ENCODE data around the gene RAN.
A peak's percentile ranks its signal among the peaks of the same experiment; 100 is the strongest.
"Not testable (repeated sequence)": the region's sequence is repeated elsewhere in the genome, so short reads cannot be mapped to it uniquely, and the experiment has no call there.

Gene RAN

GRCh38 chr12:130878193-130879185 is 6.6 kb downstream of the RAN start:
- DNase-seq (ENCODE audit: low spot score): no peak

DNA sequence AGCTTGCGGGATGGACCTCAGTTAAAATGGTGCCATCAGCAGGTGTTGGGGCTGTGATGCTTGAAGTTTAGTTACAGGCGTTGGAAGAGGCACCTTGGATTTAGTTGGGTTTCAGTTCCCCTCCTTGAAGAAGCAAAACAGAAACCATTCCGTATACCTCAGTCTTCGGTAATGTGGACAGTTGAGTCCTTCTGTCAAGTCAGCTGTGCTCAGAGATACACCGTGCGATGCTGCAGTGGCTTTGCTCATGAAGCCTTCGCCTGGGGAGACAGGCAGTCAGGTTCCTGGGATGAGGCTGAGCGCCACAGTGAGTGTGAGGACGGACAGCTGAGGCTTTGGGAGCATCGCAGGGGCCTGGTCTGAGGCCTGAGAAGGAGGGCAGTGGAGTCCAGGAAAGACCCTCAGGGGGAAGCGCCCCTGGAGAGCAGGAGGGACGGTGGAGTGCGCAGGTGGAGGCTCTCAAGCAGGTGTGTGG is 7.4 kb downstream of the RAN start:
- no peak for DNase-seq (ENCODE audit: low spot score)

DNA sequence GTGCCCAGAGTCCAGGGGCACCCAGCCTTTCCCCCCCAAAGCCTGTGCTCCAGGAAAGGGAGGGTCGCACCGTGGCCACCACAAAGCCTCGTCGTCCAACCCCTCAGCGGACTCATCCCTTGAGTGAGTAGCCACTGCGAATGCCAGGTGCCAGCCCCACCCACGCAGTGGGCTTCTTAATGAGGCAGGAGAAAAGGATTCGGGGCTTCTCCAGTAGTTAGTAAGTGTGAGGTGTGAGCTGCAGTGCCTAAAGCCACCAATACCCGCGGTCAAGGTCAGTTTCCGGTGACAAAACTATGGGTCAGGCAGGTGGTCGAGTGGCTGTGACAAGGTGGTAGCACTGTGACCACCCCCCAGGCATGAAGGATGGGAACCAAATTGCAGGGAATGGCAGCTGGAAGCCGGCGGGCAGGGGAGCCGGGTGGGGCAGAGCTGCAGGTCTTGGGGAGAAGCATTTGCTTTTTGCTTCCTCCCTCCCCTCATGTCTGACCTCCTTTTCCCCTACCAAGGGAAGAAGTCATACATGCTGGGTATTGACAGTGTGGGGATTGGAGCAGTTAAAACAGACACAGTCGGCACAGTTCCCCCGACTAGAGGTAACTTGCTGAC is 8.0 kb downstream of the RAN start:
- DNase-seq (ENCODE audit: low spot score): no peak

DNA sequence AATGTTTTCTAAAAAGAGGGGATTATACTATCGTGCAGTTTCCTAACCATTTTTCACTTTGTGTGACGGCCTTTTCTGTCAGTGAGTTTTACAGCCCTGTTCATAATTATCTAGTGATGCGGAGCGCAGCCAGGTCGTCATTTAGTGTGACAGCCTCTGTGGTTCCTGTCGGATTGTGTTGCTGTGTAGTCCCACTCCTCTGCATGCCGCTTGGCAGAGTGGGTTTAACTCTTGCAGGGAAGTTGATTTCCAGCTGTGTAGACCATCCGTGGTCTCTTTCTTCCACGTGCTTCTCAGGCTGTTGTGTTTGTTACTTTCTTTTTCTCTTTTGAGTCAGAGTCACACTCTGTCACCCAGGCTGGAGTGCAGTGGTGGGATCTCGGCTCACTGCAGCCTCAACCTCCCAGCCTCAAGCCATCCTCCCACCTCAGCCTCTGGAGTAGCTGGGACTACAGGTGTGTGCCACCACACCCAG is 8.6 kb downstream of the RAN start:
- no peak for DNase-seq (ENCODE audit: low spot score)

DNA sequence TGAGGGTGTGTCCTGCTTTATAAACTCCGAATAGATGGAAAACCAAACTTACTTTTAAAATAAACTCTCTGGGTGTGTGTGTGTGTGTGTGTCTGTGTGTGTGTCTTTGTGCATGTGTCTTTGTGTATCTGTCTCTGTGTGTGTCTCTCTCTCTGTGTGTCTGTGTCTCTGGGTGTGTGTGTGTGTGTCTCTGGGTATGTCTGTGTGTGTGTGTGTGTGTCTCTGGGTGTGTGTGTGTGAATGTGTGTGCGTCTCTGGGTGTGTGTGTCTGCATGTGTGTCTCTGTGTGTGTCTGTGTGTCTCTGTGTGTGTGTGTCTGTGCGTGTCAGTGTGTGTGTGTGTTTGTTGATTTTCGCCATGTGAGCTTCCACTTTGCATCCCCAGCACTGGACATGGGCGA is 9.2 kb downstream of the RAN start:
- no peak for DNase-seq (ENCODE audit: low spot score)

DNA sequence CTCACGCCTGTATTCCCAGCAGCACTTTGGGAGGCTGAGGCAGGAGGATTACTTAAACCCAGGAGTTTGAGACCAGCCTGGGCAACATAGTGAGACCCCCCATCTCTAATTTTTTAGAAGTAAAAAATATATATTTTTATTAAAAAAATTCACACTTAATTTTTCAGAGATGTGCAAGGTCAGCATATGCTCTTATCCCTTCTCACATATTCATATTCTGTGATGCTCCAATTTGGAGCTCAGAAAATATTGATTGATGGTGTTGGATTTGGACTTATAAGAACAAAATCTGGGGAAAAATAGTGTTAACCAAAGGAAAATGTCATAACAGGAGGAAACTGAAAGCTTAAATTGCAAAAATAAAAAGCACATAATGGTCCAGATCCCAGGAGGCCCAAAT is 9.7 kb downstream of the RAN start:
- DNase-seq (ENCODE audit: low spot score): no peak

DNA sequence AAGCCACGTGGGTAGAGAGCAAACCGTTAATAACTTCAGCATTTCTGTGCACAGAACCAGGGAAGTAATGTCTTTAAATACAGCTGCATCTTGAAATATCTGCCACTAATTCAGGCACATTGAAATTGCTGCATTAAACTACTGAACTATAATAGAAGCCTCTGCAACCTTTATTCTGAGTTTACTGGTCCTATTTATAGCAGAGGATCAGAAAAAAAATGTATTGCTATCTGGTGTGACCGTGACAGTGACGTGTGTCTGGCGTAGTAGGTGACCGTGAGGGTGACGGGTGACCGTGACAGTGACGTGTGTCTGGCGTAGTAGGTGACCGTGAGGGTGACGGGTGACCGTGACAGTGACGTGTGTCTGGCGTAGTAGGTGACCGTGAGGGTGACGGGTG is 15.3 kb downstream of the RAN start:
- not testable (repeated sequence) for DNase-seq (ENCODE audit: low spot score)

DNA sequence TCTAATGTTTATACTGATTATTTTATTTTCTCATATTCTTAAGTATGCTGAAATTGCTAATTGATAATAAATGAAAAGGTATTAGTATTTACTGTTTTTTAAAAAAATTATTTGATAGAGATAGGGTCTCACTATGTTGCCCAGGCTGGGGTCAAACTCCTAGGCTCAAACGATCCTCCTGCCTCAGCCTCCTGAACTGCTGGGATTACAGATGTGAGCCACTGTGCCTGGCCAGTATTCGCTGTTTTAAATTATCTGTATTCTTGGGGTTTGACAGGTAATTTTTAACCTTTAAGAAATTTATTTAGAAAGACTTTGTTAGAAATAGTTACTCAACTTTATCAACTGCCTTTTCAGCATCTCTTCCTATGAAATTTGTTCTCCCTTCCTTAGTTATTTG is 32.2 kb downstream of the RAN start:
- no peak for DNase-seq (ENCODE audit: low spot score)

DNA sequence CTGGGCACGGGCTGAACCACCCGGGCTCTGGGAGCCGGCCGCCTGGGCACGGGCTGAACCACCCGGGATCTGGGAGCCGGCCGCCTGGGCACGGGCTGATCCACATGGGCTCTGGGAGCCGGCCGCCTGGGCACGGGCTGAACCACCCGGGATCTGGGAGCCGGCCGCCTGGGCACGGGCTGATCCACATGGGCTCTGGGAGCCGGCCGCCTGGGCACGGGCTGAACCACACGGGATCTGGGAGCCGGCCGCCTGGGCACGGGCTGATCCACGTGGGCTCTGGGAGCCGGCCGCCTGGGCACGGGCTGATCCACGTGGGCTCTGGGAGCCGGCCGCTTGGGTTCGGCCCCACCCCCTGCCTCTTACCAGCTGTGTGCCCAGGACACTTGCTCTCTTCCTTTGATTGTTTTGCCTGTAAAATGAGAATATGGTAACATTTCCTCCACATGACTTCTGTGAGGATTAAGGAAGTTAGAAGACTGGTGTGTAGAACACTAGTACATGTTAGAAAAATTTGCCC is 33.1 kb downstream of the RAN start:
- DNase-seq (ENCODE audit: low spot score): not testable (repeated sequence)

GRCh38 chr12:130909111-130909510 is 37.2 kb downstream of the RAN start:
- DNase-seq (ENCODE audit: low spot score): no peak

- no peak for DNase-seq (ENCODE audit: low spot score)
Measured at GRCh38 chr12:130911193-130911592, 39.3 kb downstream of the RAN start.

DNA sequence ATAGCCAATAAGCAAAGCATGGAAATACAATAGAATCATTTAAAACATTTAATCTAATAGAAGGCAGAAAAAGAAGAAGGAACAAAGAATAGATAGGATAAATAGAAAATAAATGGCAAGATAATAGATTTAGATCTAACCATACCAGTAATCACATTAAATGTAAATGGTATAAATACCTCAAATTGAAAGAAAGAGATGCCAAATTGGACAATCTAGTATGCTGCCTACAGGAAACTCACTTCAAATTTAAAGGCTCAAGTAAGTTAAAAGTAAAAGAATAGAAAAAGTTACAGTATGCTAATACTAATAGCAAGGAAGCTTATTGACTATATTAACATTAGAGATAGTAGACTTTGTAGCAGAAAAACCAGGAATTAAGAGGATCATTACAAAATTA is 40.1 kb downstream of the RAN start:
- DNase-seq (ENCODE audit: low spot score): no peak

GRCh38 chr12:130916241-130916911 is 44.5 kb downstream of the RAN start:
- peak; percentile 50 for DNase-seq (ENCODE audit: low spot score)

DNA sequence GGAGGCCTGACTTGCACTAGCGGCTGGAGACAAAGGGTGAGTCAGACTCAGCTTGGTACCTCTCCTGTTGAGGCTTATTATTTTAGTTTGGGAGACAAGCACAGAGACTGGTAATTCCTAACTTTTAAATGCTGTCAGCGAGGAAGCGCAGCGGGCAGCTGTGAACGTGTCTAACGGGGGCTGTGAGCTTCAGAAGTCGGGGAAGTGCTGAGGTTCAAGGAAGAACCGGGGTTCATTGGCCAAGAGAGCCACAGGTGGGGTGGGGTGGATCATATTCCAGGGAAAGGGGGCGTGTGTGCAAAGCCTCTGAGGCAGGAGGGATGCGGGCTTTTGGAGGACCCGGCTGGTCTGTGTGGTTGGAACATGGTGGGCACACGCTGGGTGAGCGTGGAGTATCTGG is 45.7 kb downstream of the RAN start:
- DNase-seq (ENCODE audit: low spot score): no peak

GRCh38 chr12:130919086-130919485 is 47.2 kb downstream of the RAN start:
- no peak for DNase-seq (ENCODE audit: low spot score)

- DNase-seq (ENCODE audit: low spot score): no peak
Measured at GRCh38 chr12:130920119-130920703, 48.3 kb downstream of the RAN start.

- DNase-seq (ENCODE audit: low spot score): no peak
Measured at GRCh38 chr12:130920723-130921381, 49.0 kb downstream of the RAN start.

GRCh38 chr12:130922511-130922953 is 50.7 kb downstream of the RAN start:
- DNase-seq (ENCODE audit: low spot score): no peak

GRCh38 chr12:130924966-130925665 is 53.2 kb downstream of the RAN start:
- no peak for DNase-seq (ENCODE audit: low spot score)

GRCh38 chr12:130925666-130926015 is 53.8 kb downstream of the RAN start:
- DNase-seq (ENCODE audit: low spot score): peak; percentile 77
